ENCODE results near the gene SLC25A39.

The SLC25A39 gene

GRCh38 chr17:44272321-44272951 lies 52.2 kb downstream of the SLC25A39 start:
- DNase-seq: no peak

Data from stimulated activated CD4-positive, alpha-beta T cell treated with anti-CD3 and anti-CD28 coated beads, Interleukin-4, amount 100 ng/mL, for 4 hours (primary cell).